Neural cell (in vitro differentiated cells): Measurements from ENCODE around the gene ADAP1. TPM values are rescaled to one million over a fixed set of nuclear protein-coding genes. Genes with fewer than 3 reads are reported as not detected.

ENCODE experiments used
- H2AFZ ChIP-seq: fragments of 200-600, 300-800 bp; sonication (generic), shearing (Covaris generic); 2 replicates; pipeline ENCODE4 v1.6.0; 2014; ENCODE audit warnings: low read depth, mild to moderate bottlenecking, antibody characterized with exemption, low read length, moderate library complexity
- H3F3A ChIP-seq: fragments of 200-600 bp; shearing (Covaris generic); 2 replicates; pipeline ENCODE4 v1.6.1; 2016; ENCODE audit warnings: mild to moderate bottlenecking, moderate library complexity, mixed read lengths, antibody characterized with exemption, low read length; ENCODE audit not compliant: insufficient read depth, poor library complexity, severe bottlenecking
- H3K27ac ChIP-seq: fragments of 200-600, 300-800 bp; sonication (generic), shearing (Covaris generic); 2 replicates; pipeline ENCODE4 v1.5.1; 2014; ENCODE audit warnings: mild to moderate bottlenecking, low read length, moderate library complexity
- H3K27me3 ChIP-seq: fragments of 300-800, 200-600 bp; sonication (generic), shearing (Covaris generic); 2 replicates; pipeline ENCODE4 v1.6.0; 2014; ENCODE audit warnings: mild to moderate bottlenecking, low read depth, low read length, moderate library complexity; ENCODE audit not compliant: insufficient read depth
- H3K36me3 ChIP-seq: fragments of 300-800, 200-600 bp; sonication (generic), shearing (Covaris generic); 2 replicates; pipeline ENCODE4 v1.5.1; 2014; ENCODE audit warnings: mild to moderate bottlenecking, antibody characterized with exemption, low read length, moderate library complexity; ENCODE audit not compliant: insufficient read depth
- H3K4me2 ChIP-seq: fragments of 300-800, 200-600 bp; sonication (generic), shearing (Covaris generic); 2 replicates; pipeline ENCODE4 v1.6.0; 2014; ENCODE audit warnings: mild to moderate bottlenecking, low read length
- H3K4me3 ChIP-seq: fragments of 300-800, 200-600 bp; sonication (generic), shearing (Covaris generic); 2 replicates; pipeline ENCODE4 v1.5.1; 2014; ENCODE audit warnings: mild to moderate bottlenecking, low read length, moderate library complexity
- H3K79me2 ChIP-seq: fragments of 200-600 bp; shearing (Covaris generic); replicated peaks from 2 replicates; pipeline ENCODE4 v1.6.0; 2014; ENCODE audit warnings: mild to moderate bottlenecking, low read length, moderate library complexity; ENCODE audit not compliant: insufficient read depth
- H3K9ac ChIP-seq: fragments of 300-800, 200-600 bp; sonication (generic), shearing (Covaris generic); 2 replicates; pipeline ENCODE4 v1.6.1; 2016; ENCODE audit warnings: mild to moderate bottlenecking, low read length, mixed read lengths
- H3K9me2 ChIP-seq: fragments of 200-600 bp; shearing (Covaris generic); 2 replicates; pipeline ENCODE4 v1.6.1; 2016; ENCODE audit warnings: mild to moderate bottlenecking, low read length, mixed read lengths; ENCODE audit not compliant: insufficient read depth
- H3K9me3 ChIP-seq: fragments of 200-600, 300-800 bp; sonication (generic), shearing (Covaris generic); 2 replicates; pipeline ENCODE4 v1.6.1; 2016; ENCODE audit warnings: mild to moderate bottlenecking, mixed run types, low read length, moderate library complexity, mixed read lengths
- H4K20me1 ChIP-seq: fragments of 200-600 bp; shearing (Covaris generic); 2 replicates; pipeline ENCODE4 v1.6.1; 2016; ENCODE audit warnings: mild to moderate bottlenecking, mixed run types; ENCODE audit not compliant: insufficient read depth
- CTCF ChIP-seq: fragments of 450-650 bp; IDR thresholded peaks from 2 replicates; pipeline ENCODE4 v1.5.1; 2014; ENCODE audit warnings: antibody characterized with exemption, mild to moderate bottlenecking, moderate library complexity; ENCODE audit not compliant: poor library complexity, severe bottlenecking
- EP300 ChIP-seq: fragments of 450-650 bp; conservative IDR thresholded peaks from 2 replicates; pipeline ENCODE4 v1.6.1; 2014; ENCODE audit warnings: antibody characterized with exemption, mild to moderate bottlenecking, moderate library complexity; ENCODE audit not compliant: poor library complexity, severe bottlenecking
- EZH2 ChIP-seq: fragments of 200-600, 300-800 bp; shearing (Covaris generic), sonication (generic); IDR thresholded peaks from 2 replicates; pipeline ENCODE4 v1.6.1; 2014; ENCODE audit warnings: antibody characterized with exemption, low read length, borderline replicate concordance, mild to moderate bottlenecking; ENCODE audit not compliant: insufficient read depth, poor library complexity, severe bottlenecking
- MXI1 ChIP-seq: fragments of 450-650 bp; conservative IDR thresholded peaks from 2 replicates; pipeline ENCODE4 v1.6.1; 2014; ENCODE audit warnings: antibody characterized with exemption, mild to moderate bottlenecking; ENCODE audit not compliant: poor library complexity, severe bottlenecking
- POLR2AphosphoS5 ChIP-seq: IDR thresholded peaks from 2 replicates; pipeline ENCODE4 v1.6.1; 2012
- RAD21 ChIP-seq: fragments of 450-650 bp; conservative IDR thresholded peaks from 2 replicates; pipeline ENCODE4 v1.6.1; 2014; ENCODE audit warnings: antibody characterized with exemption, mild to moderate bottlenecking, moderate library complexity
- REST ChIP-seq: IDR thresholded peaks from 2 replicates; pipeline ENCODE4 v1.6.1; 2012; ENCODE audit warnings: borderline replicate concordance
- SMC3 ChIP-seq: fragments of 450-650 bp; conservative IDR thresholded peaks from 2 replicates; pipeline ENCODE4 v1.6.1; 2014; ENCODE audit warnings: antibody characterized with exemption, mild to moderate bottlenecking, moderate library complexity; ENCODE audit not compliant: poor library complexity
- TAF1 ChIP-seq: IDR thresholded peaks from 2 replicates; pipeline ENCODE4 v1.6.1; 2012; ENCODE audit warnings: low read depth
- polyA plus RNA-seq: library from polyadenylated mRNA; depleted of rRNA; stranded (reverse); fragments of >200 nt; gene quantifications from 2 replicates; pipeline ENCODE4 v1.2.3, GENCODE V29; 2014

ADAP1 gene
- polyA plus RNA-seq, 1 donor from 2014 or later: 76.8 TPM

- no peaks in the 10 kb centered on the region for H3K9me3 ChIP-seq
- peaks cover 5% of the 10 kb centered on the region for H3K36me3 ChIP-seq
- no peak overlapping the region for H3K9ac ChIP-seq
- no peak overlapping the region for H3K4me2 ChIP-seq
- no peaks in the 10 kb centered on the region for H4K20me1 ChIP-seq
- H3K79me2 ChIP-seq: peaks cover 23% of the 10 kb centered on the region
- no peaks in the 10 kb centered on the region for H3K9me2 ChIP-seq
- no peak overlapping the region for H2AFZ ChIP-seq
- no peaks in the 10 kb centered on the region for H3K27me3 ChIP-seq
- H3K4me3 ChIP-seq: no peak overlapping the region
- H3F3A ChIP-seq: no peaks in the 10 kb centered on the region
- no peak for TF ChIP-seq POLR2AphosphoS5
- TF ChIP-seq EZH2: no peak
- no peak for TF ChIP-seq REST
- no peak for TF ChIP-seq TAF1
- TF ChIP-seq MXI1: no peak
- no peak for TF ChIP-seq CTCF
- TF ChIP-seq SMC3: no peak
- TF ChIP-seq RAD21: no peak
- no peak for TF ChIP-seq EP300
- H3K27ac ChIP-seq: no peak overlapping the region
Measured at GRCh38 chr7:875051-875450, 79.4 kb downstream of the ADAP1 start.

- H3K9me2 ChIP-seq: no peaks in the 10 kb centered on the region
- H4K20me1 ChIP-seq: no peaks in the 10 kb centered on the region
- H3K27me3 ChIP-seq: no peaks in the 10 kb centered on the region
- no peak overlapping the region for H3K4me2 ChIP-seq
- H3K9me3 ChIP-seq: no peaks in the 10 kb centered on the region
- H3K4me3 ChIP-seq: no peak overlapping the region
- TF ChIP-seq CTCF: no peak
- TF ChIP-seq EZH2: no peak
- TF ChIP-seq REST: no peak
- TF ChIP-seq EP300: no peak
- no peak for TF ChIP-seq RAD21
- TF ChIP-seq POLR2AphosphoS5: no peak
- H3K9ac ChIP-seq: no peak overlapping the region
- H3K36me3 ChIP-seq: peaks cover 5% of the 10 kb centered on the region
- H3K79me2 ChIP-seq: peaks cover 15% of the 10 kb centered on the region
- no peak overlapping the region for H3K27ac ChIP-seq
- no peaks in the 10 kb centered on the region for H3F3A ChIP-seq
- H2AFZ ChIP-seq: no peak overlapping the region
Measured at GRCh38 chr7:874031-874749, 80.3 kb downstream of the ADAP1 start.
